ENCODE data around the gene MEIS2. TPM values are rescaled to one million over a fixed set of nuclear protein-coding genes. Genes with fewer than 3 reads are reported as not detected.

Gene MEIS2
- total and polyA plus RNA-seq, 2 experiments from 2014 or later: 0.27 TPM; not detected in 1

- H3K4me3 ChIP-seq: peak overlapping the region; percentile 50
Measured at GRCh38 chr15:36886701-36887100, 213.6 kb downstream of the MEIS2 start.

DNA sequence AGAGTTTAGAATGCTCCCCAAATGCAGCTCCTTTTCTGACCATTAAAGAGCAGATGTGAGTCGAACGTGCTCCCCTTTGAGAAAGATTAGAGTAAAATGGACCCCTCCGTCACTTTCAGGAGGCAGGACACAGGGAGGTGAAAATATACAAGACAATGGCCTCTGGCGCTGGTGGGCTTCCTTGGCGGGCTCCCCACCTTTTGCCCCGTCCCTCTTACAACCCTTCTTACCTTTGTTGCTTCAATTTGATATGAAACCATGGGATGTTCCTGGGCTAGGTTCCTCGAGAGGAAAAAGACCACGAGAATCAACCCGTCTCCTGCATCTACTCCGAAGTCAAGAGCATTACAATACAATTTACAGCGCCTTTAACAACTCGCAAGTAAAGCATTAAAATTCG is 214.2 kb downstream of the MEIS2 start:
- Mint-ChIP-seq H3K36me3 (ENCODE audit: low read depth) (no peaks in the 10 kb centered on the region), H3K9me3 (no peaks in the 10 kb centered on the region), H3K4me3 (peak overlapping the region; percentile 35), H3K27ac (no peak overlapping the region), H3K27me3 (ENCODE audit: insufficient read depth, low read depth, poor library complexity) (peaks cover 95% of the 10 kb centered on the region), H3K4me1 (peaks cover 68% of the 10 kb centered on the region)
- no peaks in the 10 kb centered on the region for H3K9me2 ChIP-seq (ENCODE audit: insufficient read depth)
- peaks cover 78% of the 10 kb centered on the region for H3K4me1 ChIP-seq (ENCODE audit: insufficient read depth)
- H3K79me2 ChIP-seq (replicated peaks; ENCODE audit: insufficient read depth): no peaks in the 10 kb centered on the region
- peak overlapping the region; percentile 50 for H3K4me3 ChIP-seq
- peaks cover 100% of the 10 kb centered on the region for H3K27me3 ChIP-seq (ENCODE audit: insufficient read depth)
- no peak; the same call in 2 of the 3 replicates for ATAC-seq
- H4K20me1 ChIP-seq (replicated peaks; ENCODE audit: insufficient read depth): peaks cover 14% of the 10 kb centered on the region
- H3K36me3 ChIP-seq (ENCODE audit: insufficient read depth): no peaks in the 10 kb centered on the region
- DNase-seq (ENCODE audit: low spot score): peak; percentile 56
- no peak overlapping the region for H2AFZ ChIP-seq
- H3K27ac ChIP-seq (ENCODE audit: low read depth): no peak overlapping the region
- H3F3A ChIP-seq (replicated peaks; ENCODE audit: low read depth): peaks cover 13% of the 10 kb centered on the region; the same call in 1 of the 2 replicates
- peak overlapping the region; percentile 78 for H3K4me2 ChIP-seq
- TF ChIP-seq, protein P1, sequence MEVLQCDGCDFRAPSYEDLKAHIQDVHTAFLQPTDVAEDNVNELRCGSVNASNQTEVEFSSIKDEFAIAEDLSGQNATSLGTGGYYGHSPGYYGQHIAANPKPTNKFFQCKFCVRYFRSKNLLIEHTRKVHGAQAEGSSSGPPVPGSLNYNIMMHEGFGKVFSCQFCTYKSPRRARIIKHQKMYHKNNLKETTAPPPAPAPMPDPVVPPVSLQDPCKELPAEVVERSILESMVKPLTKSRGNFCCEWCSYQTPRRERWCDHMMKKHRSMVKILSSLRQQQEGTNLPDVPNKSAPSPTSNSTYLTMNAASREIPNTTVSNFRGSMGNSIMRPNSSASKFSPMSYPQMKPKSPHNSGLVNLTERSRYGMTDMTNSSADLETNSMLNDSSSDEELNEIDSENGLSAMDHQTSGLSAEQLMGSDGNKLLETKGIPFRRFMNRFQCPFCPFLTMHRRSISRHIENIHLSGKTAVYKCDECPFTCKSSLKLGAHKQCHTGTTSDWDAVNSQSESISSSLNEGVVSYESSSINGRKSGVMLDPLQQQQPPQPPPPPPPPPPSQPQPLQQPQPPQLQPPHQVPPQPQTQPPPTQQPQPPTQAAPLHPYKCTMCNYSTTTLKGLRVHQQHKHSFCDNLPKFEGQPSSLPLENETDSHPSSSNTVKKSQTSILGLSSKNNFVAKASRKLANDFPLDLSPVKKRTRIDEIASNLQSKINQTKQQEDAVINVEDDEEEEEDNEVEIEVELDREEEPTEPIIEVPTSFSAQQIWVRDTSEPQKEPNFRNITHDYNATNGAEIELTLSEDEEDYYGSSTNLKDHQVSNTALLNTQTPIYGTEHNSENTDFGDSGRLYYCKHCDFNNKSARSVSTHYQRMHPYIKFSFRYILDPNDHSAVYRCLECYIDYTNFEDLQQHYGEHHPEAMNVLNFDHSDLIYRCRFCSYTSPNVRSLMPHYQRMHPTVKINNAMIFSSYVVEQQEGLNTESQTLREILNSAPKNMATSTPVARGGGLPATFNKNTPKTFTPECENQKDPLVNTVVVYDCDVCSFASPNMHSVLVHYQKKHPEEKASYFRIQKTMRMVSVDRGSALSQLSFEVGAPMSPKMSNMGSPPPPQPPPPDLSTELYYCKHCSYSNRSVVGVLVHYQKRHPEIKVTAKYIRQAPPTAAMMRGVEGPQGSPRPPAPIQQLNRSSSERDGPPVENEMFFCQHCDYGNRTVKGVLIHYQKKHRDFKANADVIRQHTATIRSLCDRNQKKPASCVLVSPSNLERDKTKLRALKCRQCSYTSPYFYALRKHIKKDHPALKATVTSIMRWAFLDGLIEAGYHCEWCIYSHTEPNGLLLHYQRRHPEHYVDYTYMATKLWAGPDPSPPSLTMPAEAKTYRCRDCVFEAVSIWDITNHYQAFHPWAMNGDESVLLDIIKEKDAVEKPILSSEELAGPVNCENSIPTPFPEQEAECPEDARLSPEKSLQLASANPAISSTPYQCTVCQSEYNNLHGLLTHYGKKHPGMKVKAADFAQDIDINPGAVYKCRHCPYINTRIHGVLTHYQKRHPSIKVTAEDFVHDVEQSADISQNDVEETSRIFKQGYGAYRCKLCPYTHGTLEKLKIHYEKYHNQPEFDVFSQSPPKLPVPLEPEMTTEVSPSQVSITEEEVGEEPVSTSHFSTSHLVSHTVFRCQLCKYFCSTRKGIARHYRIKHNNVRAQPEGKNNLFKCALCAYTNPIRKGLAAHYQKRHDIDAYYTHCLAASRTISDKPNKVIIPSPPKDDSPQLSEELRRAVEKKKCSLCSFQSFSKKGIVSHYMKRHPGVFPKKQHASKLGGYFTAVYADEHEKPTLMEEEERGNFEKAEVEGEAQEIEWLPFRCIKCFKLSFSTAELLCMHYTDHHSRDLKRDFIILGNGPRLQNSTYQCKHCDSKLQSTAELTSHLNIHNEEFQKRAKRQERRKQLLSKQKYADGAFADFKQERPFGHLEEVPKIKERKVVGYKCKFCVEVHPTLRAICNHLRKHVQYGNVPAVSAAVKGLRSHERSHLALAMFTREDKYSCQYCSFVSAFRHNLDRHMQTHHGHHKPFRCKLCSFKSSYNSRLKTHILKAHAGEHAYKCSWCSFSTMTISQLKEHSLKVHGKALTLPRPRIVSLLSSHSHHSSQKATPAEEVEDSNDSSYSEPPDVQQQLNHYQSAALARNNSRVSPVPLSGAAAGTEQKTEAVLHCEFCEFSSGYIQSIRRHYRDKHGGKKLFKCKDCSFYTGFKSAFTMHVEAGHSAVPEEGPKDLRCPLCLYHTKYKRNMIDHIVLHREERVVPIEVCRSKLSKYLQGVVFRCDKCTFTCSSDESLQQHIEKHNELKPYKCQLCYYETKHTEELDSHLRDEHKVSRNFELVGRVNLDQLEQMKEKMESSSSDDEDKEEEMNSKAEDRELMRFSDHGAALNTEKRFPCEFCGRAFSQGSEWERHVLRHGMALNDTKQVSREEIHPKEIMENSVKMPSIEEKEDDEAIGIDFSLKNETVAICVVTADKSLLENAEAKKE (CRISPR knock-in tag; IDR thresholded peaks at IDR 0.05): no peak
- no peak for TF ChIP-seq EZH2 (IDR thresholded peaks at IDR 0.05; ENCODE audit: low read depth, unreplicated experiment)
- no peak for TF ChIP-seq JUNB (IDR thresholded peaks at IDR 0.05; ENCODE audit: unreplicated experiment)
- no peak for TF ChIP-seq ZNF114 (CRISPR knock-in tag; IDR thresholded peaks at IDR 0.05)
- no peak for TF ChIP-seq POLR2AphosphoS5 (IDR thresholded peaks at IDR 0.05; ENCODE audit: low read depth)
- no peak for TF ChIP-seq CREB1 (CRISPR knock-in tag; IDR thresholded peaks at IDR 0.05; ENCODE audit: low read depth)
- no peak for TF ChIP-seq EZH2phosphoT487 (IDR thresholded peaks at IDR 0.05; ENCODE audit: unreplicated experiment)
- TF ChIP-seq CTCF (conservative IDR thresholded peaks at IDR 0.05; ENCODE audit: low read depth in 2 of 2): no peak
- TF ChIP-seq, protein P2, sequence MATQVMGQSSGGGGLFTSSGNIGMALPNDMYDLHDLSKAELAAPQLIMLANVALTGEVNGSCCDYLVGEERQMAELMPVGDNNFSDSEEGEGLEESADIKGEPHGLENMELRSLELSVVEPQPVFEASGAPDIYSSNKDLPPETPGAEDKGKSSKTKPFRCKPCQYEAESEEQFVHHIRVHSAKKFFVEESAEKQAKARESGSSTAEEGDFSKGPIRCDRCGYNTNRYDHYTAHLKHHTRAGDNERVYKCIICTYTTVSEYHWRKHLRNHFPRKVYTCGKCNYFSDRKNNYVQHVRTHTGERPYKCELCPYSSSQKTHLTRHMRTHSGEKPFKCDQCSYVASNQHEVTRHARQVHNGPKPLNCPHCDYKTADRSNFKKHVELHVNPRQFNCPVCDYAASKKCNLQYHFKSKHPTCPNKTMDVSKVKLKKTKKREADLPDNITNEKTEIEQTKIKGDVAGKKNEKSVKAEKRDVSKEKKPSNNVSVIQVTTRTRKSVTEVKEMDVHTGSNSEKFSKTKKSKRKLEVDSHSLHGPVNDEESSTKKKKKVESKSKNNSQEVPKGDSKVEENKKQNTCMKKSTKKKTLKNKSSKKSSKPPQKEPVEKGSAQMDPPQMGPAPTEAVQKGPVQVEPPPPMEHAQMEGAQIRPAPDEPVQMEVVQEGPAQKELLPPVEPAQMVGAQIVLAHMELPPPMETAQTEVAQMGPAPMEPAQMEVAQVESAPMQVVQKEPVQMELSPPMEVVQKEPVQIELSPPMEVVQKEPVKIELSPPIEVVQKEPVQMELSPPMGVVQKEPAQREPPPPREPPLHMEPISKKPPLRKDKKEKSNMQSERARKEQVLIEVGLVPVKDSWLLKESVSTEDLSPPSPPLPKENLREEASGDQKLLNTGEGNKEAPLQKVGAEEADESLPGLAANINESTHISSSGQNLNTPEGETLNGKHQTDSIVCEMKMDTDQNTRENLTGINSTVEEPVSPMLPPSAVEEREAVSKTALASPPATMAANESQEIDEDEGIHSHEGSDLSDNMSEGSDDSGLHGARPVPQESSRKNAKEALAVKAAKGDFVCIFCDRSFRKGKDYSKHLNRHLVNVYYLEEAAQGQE (IDR thresholded peaks at IDR 0.05; ENCODE audit: unreplicated experiment): no peak
- no peak for TF ChIP-seq NANOG (IDR thresholded peaks at IDR 0.05; ENCODE audit: borderline replicate concordance)

More at GRCh38 chr15:36886701-36887100, 213.6 kb downstream of the MEIS2 start:
- no peak for DNase-seq (ENCODE audit: low spot score)
- Histone ChIP-seq H3K27ac (ENCODE audit: low read depth) (no peak overlapping the region), H3K27me3 (ENCODE audit: insufficient read depth) (peaks cover 100% of the 10 kb centered on the region), H3K4me2 (peak overlapping the region; percentile 78), H3K36me3 (ENCODE audit: insufficient read depth) (no peaks in the 10 kb centered on the region), H4K20me1 (replicated peaks; ENCODE audit: insufficient read depth) (peaks cover 9% of the 10 kb centered on the region), H3K4me1 (ENCODE audit: insufficient read depth) (peaks cover 73% of the 10 kb centered on the region), H2AFZ (no peak overlapping the region), H3K9me2 (ENCODE audit: insufficient read depth) (no peaks in the 10 kb centered on the region), H3K79me2 (replicated peaks; ENCODE audit: insufficient read depth) (no peaks in the 10 kb centered on the region), H3F3A (replicated peaks; ENCODE audit: low read depth) (peaks cover 8% of the 10 kb centered on the region; the same call in 1 of the 2 replicates)
- peaks cover 66% of the 10 kb centered on the region for H3K4me1 Mint-ChIP-seq
- H3K27ac Mint-ChIP-seq: no peak overlapping the region
- peaks cover 90% of the 10 kb centered on the region for H3K27me3 Mint-ChIP-seq (ENCODE audit: insufficient read depth, low read depth, poor library complexity)
- no peak for ATAC-seq
- H3K4me3 Mint-ChIP-seq: peak overlapping the region; percentile 35; the same call in 1 of the 3 replicates
- H3K36me3 Mint-ChIP-seq (ENCODE audit: low read depth): no peaks in the 10 kb centered on the region
- no peaks in the 10 kb centered on the region for H3K9me3 Mint-ChIP-seq
- TF ChIP-seq CREB1 (CRISPR knock-in tag; IDR thresholded peaks at IDR 0.05; ENCODE audit: low read depth) (no peak), ZNF331 (CRISPR knock-in tag; IDR thresholded peaks at IDR 0.05; ENCODE audit: low read depth) (no peak), EZH2 (IDR thresholded peaks at IDR 0.05; ENCODE audit: low read depth, unreplicated experiment) (peak; percentile 83), EZH2phosphoT487 (IDR thresholded peaks at IDR 0.05; ENCODE audit: unreplicated experiment) (no peak)
